Activated CD4-positive, alpha-beta T cell treated with anti-CD3 and anti-CD28 coated beads, Interleukin-2, amount 50 U/mL, for 1 hour (primary cell): ENCODE measurements around the gene ENO3.
"Not testable (repeated sequence)": the region's sequence is repeated elsewhere in the genome, so short reads cannot be mapped to it uniquely, and the experiment has no call there.

Source experiments
- DNase-seq: peaks from one replicate; pipeline ENCODE4 v3.0.0-alpha.2; 2020

Gene ENO3

GRCh38 chr17:4950746-4951204, at the start of gene ENO3:
Gene ENO3, plus strand, starts transcription at chr17:4951119. Its CDS starts 711 bp downstream, at chr17:4951830.
- DNase-seq, result no peak

DNA sequence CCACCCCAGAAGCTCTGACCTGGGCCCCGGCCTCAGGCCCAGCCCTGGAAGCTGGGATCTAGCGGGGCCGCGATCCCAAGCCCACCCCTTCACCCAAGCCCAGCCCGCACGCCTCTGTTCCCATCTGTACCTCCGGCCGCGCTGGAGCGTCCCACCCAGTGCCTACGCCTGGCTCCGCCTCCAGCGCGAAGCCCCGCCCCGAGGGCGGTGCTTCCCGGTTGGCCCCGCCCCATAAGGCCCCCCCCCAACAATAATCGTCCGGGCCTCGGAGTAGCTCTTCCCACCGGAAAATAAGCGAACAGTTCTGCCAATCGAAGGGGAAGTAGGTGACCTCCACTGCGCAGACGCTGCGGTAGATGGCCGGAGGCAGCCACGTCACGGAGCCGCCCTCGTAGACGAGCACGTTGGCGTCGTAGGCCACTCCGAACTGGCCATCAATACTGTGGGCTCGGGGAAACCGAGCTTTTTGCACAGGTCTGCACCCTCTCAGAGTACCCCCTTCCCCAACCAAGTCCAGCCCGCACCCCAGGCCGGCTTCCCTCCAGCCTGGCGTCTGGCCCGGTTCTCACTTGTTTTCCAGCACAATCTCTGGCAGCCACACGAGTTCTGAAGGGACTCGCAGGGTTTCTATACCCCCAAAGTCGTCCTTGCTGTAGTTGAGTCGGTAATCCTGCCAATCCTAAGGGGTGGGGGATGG, 49.1 kb upstream of the ENO3 start:
- DNase-seq, result peak; percentile 10

GRCh38 chr17:4902540-4902939, 48.4 kb upstream of the ENO3 start:
- DNase-seq, result no peak

DNA sequence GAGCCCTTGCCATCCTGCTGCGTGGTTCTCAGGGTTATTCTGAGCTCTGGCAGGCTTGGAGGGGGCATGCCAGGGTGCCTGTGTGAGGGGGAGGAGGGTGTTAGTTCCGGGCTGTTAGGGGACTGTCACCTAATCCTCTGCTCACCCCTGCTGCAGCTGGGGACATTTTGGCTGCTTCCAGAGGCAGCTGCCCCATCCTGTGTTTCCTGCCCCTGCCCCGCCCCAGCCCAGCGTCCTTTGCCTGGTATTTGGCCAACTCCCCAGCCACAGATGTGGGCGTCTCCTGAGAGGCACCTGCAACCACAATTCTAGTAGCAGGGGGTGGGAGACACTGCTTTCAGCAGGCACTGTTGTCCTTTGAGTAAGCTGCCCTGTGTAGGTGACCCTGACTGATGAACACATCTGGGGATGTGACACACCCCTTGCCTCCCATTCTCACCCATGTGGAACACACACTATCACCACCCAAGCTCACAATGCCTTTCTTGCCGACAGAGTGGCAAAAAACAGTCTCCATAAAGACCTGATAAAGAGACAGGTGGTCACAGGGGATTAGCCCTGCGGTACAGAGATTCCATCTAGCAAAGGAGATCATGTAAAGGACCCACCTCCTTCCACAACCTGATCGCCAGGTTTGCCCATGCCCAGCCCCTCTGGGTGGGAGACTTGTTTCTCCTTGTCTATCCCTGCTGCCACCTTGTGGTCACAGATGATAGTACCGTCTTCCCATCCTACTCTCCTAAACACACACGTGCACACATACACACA, 47.7 kb upstream of the ENO3 start, which contains the start of gene CHRNE:
Gene CHRNE (minus strand): TSS at position 48 of the 768 bp plus-strand sequence. CDS start 35 bp downstream, at position 13.
- DNase-seq, result peak; percentile 73

GRCh38 chr17:4906642-4907041, 44.3 kb upstream of the ENO3 start:
- not testable (repeated sequence) for DNase-seq

DNA sequence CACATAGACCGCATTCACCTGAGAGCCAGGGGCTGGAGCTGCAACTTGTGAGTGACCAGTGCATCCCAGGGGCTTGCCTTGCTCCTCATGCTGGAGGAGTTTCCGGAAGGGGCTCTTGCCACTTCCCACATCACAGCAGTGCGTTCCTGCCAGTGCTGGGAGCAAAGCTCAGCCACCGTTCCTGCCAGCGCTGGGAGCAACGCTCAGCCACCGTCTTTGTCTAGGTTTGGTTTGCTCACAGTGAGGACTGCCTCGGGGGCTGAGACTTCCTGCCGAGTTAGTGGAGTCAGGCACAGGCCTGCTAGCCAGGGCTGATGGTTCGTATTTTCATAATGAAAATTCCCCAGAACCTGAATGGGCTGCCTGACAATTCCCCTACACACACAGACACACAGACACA, 42.6 kb upstream of the ENO3 start:
- no peak for DNase-seq

DNA sequence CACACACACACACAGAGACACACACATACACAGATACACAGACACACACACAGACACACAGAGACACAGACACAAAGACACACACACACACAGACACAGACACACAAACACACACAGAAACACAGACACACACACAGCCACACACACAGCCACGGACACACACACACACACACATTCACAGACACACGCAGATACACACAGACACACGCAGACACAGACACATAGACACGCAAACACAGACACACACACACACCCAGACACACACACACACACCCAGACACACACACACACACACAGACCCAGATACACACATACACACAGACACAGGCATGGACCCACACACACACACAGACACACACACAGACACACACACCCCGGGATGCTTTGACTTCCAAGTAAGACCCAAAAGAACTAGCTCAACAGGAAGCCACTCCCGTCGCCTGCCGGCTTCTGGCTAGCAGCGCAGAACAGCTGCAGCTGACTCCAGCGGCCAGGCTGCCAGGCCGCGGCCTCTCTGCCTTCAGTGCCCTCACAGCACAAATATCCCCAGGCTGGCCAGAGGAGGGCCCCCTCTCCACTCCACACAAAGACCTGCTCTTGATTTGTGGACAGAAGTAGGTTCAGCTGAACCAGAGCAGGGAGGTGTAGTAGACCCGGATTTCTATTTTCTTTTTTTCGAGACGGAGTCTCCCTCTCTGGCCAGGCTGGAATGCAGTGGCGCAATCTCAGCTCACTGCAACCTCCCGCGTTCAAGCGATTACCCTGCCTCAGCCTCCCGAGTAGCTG, 42.0 kb upstream of the ENO3 start:
- DNase-seq, result peak; percentile 71

GRCh38 chr17:4913994-4914393, 36.9 kb upstream of the ENO3 start:
- DNase-seq, result no peak

DNA sequence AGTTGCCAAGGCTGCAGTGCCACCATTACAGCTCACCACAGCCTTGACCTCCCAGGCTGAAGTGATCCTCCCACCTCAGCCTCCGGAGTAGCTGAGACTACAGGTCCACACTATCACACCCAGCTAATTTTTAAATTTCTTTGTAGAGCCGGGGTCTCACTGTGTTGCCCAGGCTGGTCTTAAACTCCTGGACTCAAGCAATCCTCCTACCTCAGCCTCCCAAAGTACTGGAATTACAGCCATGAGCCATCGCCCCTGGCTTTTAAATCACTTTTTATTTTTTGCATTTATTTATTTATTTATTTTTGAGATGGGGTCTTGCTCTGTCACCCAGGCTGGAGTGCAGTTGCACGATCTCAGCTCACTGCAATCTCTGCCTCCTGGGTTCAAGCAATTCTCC, 36.4 kb upstream of the ENO3 start:
- DNase-seq, result not testable (repeated sequence)

- DNase-seq, result no peak
Measured at GRCh38 chr17:4919511-4920047, 31.3 kb upstream of the ENO3 start.

DNA sequence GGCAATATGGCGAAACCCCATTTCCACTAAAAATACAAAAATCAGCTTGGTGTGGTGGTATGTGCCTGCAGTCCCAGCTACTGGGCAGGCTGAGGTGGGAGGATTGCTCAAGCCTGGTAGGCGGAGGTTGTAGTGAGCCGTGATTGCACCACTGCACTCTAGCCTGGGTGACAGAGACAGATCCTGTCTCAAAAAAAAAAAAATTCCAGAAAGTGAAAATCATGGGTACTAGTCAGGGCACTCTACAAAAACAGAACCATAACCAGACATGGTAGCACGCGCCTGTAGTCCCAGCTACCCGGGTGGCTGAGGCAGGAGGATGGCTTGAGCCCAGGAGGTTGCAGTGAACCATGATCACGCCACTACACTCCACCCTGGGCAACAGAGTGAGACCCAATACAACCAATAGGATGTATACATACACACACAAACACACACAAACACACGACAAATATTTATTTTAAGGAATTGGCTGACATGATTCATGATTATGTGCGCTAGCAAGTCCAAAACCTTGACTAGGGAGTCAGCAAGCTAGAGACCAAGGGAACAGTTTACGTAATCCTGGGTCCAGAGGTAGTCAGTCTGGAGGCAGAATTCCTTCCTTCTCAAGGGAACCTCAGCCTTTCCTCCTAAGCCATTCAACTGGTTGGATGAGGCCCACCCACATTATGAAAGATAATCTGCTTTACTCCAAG, 30.4 kb upstream of the ENO3 start:
- no peak for DNase-seq

- no peak for DNase-seq
Measured at GRCh38 chr17:4921320-4921719, 29.6 kb upstream of the ENO3 start.

- not testable (repeated sequence) for DNase-seq
Measured at GRCh38 chr17:4926577-4927335, 24.2 kb upstream of the ENO3 start.

- DNase-seq, result no peak
Measured at GRCh38 chr17:4928881-4929280, 22.0 kb upstream of the ENO3 start.

DNA sequence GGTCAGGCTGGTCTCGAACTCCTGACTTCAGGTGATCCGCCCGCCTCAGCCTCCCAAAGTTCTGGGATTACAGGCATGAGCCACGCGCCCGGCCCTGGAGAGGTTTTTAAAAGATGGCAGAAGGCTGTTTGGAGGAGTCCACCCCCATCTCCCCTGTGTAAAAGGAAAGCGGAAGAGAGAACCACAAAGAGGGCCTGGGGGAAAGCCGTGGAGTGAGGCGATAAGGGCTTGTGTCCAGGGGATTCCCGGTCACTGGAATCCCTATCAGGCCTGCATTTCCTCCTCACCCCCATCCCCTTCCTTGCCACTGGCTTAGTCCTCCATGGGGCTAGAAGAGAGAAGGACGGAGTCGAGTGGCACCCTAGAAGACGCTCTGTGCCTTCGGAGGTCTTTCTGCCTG, 19.0 kb upstream of the ENO3 start, which contains the start of gene GP1BA:
Gene GP1BA (plus strand): TSS at position 315 of the 400 bp plus-strand sequence. CDS start 328 bp downstream, outside the sequence.
- DNase-seq, result no peak

- DNase-seq, result no peak
Measured at GRCh38 chr17:4932756-4933155, 18.2 kb upstream of the ENO3 start.

DNA sequence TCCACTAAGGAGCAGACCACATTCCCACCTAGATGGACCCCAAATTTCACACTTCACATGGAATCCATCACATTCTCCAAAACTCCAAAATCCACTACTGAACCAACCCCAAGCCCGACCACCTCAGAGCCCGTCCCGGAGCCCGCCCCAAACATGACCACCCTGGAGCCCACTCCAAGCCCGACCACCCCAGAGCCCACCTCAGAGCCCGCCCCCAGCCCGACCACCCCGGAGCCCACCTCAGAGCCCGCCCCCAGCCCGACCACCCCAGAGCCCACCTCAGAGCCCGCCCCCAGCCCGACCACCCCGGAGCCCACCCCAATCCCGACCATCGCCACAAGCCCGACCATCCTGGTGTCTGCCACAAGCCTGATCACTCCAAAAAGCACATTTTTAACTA, 17.3 kb upstream of the ENO3 start:
- DNase-seq, result no peak

DNA sequence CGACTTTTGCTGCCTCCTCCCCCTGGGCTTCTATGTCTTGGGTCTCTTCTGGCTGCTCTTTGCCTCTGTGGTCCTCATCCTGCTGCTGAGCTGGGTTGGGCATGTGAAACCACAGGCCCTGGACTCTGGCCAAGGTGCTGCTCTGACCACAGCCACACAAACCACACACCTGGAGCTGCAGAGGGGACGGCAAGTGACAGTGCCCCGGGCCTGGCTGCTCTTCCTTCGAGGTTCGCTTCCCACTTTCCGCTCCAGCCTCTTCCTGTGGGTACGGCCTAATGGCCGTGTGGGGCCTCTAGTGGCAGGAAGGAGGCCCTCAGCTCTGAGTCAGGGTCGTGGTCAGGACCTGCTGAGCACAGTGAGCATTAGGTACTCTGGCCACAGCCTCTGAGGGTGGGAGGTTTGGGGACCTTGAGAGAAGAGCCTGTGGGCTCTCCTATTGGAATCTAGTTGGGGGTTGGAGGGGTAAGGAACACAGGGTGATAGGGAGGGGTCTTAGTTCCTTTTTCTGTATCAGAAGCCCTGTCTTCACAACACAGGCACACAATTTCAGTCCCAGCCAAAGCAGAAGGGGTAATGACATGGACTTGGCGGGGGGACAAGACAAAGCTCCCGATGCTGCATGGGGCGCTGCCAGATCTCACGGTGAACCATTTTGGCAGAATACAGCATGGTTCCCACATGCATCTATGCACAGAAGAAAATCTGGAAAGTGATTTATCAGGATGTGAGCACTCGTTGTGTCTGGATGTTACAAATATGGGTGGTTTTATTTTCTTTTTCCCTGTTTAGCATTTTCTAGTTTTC, 16.5 kb upstream of the ENO3 start:
- DNase-seq, result no peak

DNA sequence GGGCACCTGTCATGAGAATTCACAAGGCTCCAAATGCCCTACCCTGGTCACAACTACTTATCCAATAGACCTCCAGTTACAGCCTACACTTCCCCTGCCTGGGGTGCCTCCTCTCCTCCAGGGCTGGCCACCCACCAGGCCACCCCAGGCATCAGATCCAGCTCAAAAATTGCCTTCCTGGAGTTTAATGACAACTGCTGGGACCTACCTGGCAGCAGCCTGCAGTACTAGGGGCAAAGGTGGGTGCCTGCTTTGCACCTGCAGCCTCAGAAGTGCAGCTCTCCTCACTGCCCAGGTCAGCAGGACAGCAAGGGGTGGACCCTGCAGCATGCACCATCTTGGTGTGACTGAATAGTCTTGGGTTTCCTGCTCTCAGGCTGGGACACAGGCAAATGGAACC, 15.3 kb upstream of the ENO3 start:
- DNase-seq, result no peak

GRCh38 chr17:4936436-4936835, 14.5 kb upstream of the ENO3 start:
- no peak for DNase-seq

- DNase-seq, result no peak
Measured at GRCh38 chr17:4937553-4937952, 13.4 kb upstream of the ENO3 start.
